Smooth muscle cell (in vitro differentiated cells): ENCODE measurements around the gene BCKDHB. TPM values are rescaled to one million over a fixed set of nuclear protein-coding genes. Genes with fewer than 3 reads are reported as not detected.

ENCODE experiments used
- DNase-seq: peaks from one replicate; lab custom pipeline; 2025; ENCODE audit not compliant: unreplicated experiment; lab: John Stamatoyannopoulos, UW
- H2AFZ ChIP-seq: fragments of 200-600 bp; sonication (generic); 2 replicates; pipeline ENCODE4 v1.6.0; 2016; ENCODE audit warnings: antibody characterized with exemption, low read depth, mild to moderate bottlenecking
- H3F3A ChIP-seq: fragments of 200-600 bp; sonication (generic); 2 replicates; pipeline ENCODE4 v1.6.0; 2017; ENCODE audit warnings: antibody characterized with exemption, low read depth
- H3K27ac ChIP-seq: fragments of 200-600 bp; sonication (generic); 2 replicates; pipeline ENCODE4 v1.5.1; 2016; ENCODE audit warnings: low read depth, mild to moderate bottlenecking
- H3K27me3 ChIP-seq: fragments of 200-600 bp; sonication (generic); 2 replicates; pipeline ENCODE4 v1.6.1; 2016; ENCODE audit warnings: low read depth, mild to moderate bottlenecking
- H3K36me3 ChIP-seq: fragments of 200-600 bp; sonication (generic); 2 replicates; pipeline ENCODE4 v1.5.1; 2016; ENCODE audit warnings: low read depth
- H3K4me1 ChIP-seq: fragments of 200-600 bp; sonication (generic); 2 replicates; pipeline ENCODE4 v1.5.1; 2016; ENCODE audit warnings: low read depth
- H3K4me2 ChIP-seq: fragments of 200-600 bp; sonication (generic); 2 replicates; pipeline ENCODE4 v1.6.0; 2016; ENCODE audit warnings: mild to moderate bottlenecking
- H3K4me3 ChIP-seq: fragments of 200-600 bp; sonication (generic); 2 replicates; pipeline ENCODE4 v1.5.1; 2016; ENCODE audit warnings: mild to moderate bottlenecking
- H3K79me2 ChIP-seq: fragments of 200-600 bp; sonication (generic); 2 replicates; pipeline ENCODE4 v1.6.0; 2016; ENCODE audit warnings: low read depth, mild to moderate bottlenecking
- H3K9ac ChIP-seq: fragments of 200-600 bp; sonication (generic); 2 replicates; pipeline ENCODE4 v1.6.0; 2016; ENCODE audit warnings: low read depth
- H3K9me3 ChIP-seq: fragments of 200-600 bp; sonication (generic); replicated peaks from 2 replicates; pipeline ENCODE4 v1.5.1; 2016; ENCODE audit warnings: low read depth
- H4K20me1 ChIP-seq: fragments of 200-600 bp; sonication (generic); 2 replicates; pipeline ENCODE4 v1.6.0; 2016; ENCODE audit warnings: low read depth
- WGBS: methylation state at CpG from one replicate; pipeline ENCODE4 v1.1.7; 2016; ENCODE audit warnings: low lambda C conversion rate; 5-methylcytosine and 5-hydroxymethylcytosine counted together
- polyA plus RNA-seq: library from polyadenylated mRNA; unstranded; fragments of >200 nt; fragmentation: Nextera tagmentation; extraction: Ambion mirVana; gene quantifications from 2 replicates; pipeline ENCODE4 v1.2.1, GENCODE V29; 2016
- total RNA-seq: library from RNA; depleted of rRNA; stranded (reverse); fragments of >200 nt; gene quantifications from 2 replicates; pipeline ENCODE4 v1.2.3, GENCODE V29; 2014
- TF ChIP-seq, protein P1 (sequence below): fragments of 200-600 bp; sonication (generic); IDR thresholded peaks from 2 replicates; pipeline ENCODE4 v1.5.1; 2017; ENCODE audit warnings: borderline replicate concordance, mild to moderate bottlenecking, antibody characterized with exemption; ENCODE audit not compliant: insufficient read depth, poor library complexity, severe bottlenecking

BCKDHB gene
- total and polyA plus RNA-seq, 2 experiments from 2014 or later = 10.2 to 19.7 TPM

DNA sequence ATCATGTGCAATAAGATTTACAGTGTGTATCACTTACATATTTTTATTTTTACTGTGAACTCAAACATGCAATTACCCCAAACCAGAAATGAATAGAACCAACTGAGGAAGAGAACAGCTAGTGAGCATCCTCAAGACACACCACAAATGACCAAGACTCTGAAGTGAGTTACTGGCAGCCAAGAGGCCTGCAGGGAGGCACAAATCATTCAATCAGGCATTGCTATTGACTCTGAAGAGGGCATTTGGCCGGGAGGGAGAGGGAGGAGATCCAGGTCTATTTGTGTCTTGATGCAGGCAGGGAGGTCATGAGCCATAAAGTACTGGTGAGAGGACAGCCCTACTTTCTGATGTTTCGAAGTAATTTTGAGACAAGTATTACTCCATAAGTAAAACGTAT is 257.7 kb downstream of the BCKDHB start:
- WGBS = 54% methylated on average over 3 of the region's 3 CpGs
- Histone ChIP-seq H3K4me3 (no peak overlapping the region), H3K9ac (no peak overlapping the region), H3K4me2 (no peak overlapping the region), H3K36me3 (no peaks in the 10 kb centered on the region), H3K27me3 (no peaks in the 10 kb centered on the region), H3K9me3 (no peaks in the 10 kb centered on the region), H3K79me2 (no peaks in the 10 kb centered on the region), H4K20me1 (no peaks in the 10 kb centered on the region), H2AFZ (no peak overlapping the region), H3F3A (no peaks in the 10 kb centered on the region), H3K27ac (no peak overlapping the region), H3K4me1 (no peaks in the 10 kb centered on the region)
- no peak for DNase-seq
- TF ChIP-seq, protein P1, sequence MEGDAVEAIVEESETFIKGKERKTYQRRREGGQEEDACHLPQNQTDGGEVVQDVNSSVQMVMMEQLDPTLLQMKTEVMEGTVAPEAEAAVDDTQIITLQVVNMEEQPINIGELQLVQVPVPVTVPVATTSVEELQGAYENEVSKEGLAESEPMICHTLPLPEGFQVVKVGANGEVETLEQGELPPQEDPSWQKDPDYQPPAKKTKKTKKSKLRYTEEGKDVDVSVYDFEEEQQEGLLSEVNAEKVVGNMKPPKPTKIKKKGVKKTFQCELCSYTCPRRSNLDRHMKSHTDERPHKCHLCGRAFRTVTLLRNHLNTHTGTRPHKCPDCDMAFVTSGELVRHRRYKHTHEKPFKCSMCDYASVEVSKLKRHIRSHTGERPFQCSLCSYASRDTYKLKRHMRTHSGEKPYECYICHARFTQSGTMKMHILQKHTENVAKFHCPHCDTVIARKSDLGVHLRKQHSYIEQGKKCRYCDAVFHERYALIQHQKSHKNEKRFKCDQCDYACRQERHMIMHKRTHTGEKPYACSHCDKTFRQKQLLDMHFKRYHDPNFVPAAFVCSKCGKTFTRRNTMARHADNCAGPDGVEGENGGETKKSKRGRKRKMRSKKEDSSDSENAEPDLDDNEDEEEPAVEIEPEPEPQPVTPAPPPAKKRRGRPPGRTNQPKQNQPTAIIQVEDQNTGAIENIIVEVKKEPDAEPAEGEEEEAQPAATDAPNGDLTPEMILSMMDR = no peak

DNA sequence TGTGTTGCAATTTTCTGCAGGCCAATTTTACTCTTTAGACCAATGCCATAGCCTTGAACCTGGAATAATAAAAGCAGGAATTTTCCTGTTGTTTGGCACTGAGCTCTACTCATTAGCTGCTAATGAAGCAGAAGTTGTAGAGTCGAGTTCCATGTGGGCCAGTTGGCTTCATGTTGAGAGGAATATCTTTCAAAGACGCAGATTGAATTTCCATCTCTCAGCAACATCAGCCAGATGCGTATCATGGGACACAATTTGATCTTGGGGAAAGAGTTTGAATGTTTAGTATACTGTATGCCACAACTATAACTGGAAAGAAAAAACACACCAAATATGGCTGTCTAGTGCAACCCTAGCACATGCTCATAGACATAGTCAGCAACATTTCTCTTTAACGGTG is 259.6 kb downstream of the BCKDHB start:
- H3F3A ChIP-seq = no peaks in the 10 kb centered on the region
- no peaks in the 10 kb centered on the region for H3K9me3 ChIP-seq
- 85% methylated on average over 4 of the region's 4 CpGs for WGBS
- no peaks in the 10 kb centered on the region for H3K4me1 ChIP-seq
- no peak overlapping the region for H3K4me2 ChIP-seq
- no peaks in the 10 kb centered on the region for H4K20me1 ChIP-seq
- no peak for DNase-seq
- H3K36me3 ChIP-seq = no peaks in the 10 kb centered on the region
- H3K4me3 ChIP-seq = no peak overlapping the region
- H3K9ac ChIP-seq = no peak overlapping the region
- H3K27ac ChIP-seq = no peak overlapping the region
- no peaks in the 10 kb centered on the region for H3K79me2 ChIP-seq
- no peaks in the 10 kb centered on the region for H3K27me3 ChIP-seq
- H2AFZ ChIP-seq = no peak overlapping the region
- TF ChIP-seq, protein P1 = no peak

DNA sequence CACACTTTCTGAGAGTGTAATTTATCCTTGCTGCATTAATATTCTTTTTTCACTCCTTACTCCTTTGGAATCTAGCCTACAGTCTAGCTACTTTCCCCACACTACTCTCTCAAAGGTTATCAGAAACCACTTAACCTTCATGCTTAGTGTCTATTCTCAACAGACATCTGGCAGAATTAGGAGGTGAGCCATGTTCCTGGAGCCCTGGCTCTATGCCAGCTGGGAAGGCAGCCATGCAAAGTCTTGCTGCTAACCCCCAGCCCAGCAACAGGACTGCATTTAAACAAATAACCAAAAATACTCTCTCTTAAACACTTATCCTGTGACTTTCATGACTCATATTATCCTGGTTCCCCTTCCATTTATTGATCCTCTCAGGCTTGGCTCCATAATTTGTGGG is 260.2 kb downstream of the BCKDHB start:
- Histone ChIP-seq H3K4me2 (no peak overlapping the region), H3F3A (no peaks in the 10 kb centered on the region), H2AFZ (no peak overlapping the region), H3K79me2 (no peaks in the 10 kb centered on the region), H3K9ac (no peak overlapping the region), H3K27ac (no peak overlapping the region), H3K4me1 (no peaks in the 10 kb centered on the region), H3K9me3 (no peaks in the 10 kb centered on the region), H3K27me3 (no peaks in the 10 kb centered on the region), H3K36me3 (no peaks in the 10 kb centered on the region), H4K20me1 (no peaks in the 10 kb centered on the region), H3K4me3 (no peak overlapping the region)
- DNase-seq = no peak
- TF ChIP-seq, protein P1 = no peak

DNA sequence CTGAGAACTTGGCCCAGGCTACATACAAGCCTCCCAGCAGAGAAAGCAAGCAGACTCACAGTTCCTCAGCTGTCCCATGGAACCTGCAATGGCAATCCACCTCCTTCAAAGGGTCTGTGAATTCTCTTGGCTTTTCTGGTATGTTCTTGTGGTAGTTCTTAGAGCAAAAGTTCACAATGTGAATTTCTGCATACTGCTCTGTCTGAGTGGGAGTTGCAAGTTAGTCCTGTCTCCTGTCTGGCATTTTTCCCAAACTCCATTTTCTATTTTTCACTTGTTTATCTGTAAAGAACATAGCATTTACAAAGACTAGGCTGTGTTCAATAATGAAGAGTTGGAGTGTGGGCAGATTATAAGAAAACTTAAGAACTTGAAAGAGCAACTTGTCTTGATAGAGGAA is 269.9 kb downstream of the BCKDHB start:
- H3K4me3 ChIP-seq = no peak overlapping the region
- no peaks in the 10 kb centered on the region for H3F3A ChIP-seq
- H3K9ac ChIP-seq = no peak overlapping the region
- no peak overlapping the region for H3K27ac ChIP-seq
- H4K20me1 ChIP-seq = no peaks in the 10 kb centered on the region
- no peaks in the 10 kb centered on the region for H3K4me1 ChIP-seq
- H3K9me3 ChIP-seq = no peaks in the 10 kb centered on the region
- no peaks in the 10 kb centered on the region for H3K36me3 ChIP-seq
- H3K79me2 ChIP-seq = no peaks in the 10 kb centered on the region
- no peak overlapping the region for H2AFZ ChIP-seq
- TF ChIP-seq, protein P1 = no peak
- H3K27me3 ChIP-seq = no peaks in the 10 kb centered on the region
- no peak overlapping the region for H3K4me2 ChIP-seq
- DNase-seq = no peak
